A549 (cell line): ENCODE data around the gene SLFN5. TPM values are rescaled to one million over a fixed set of nuclear protein-coding genes. Genes with fewer than 3 reads are reported as not detected.

Experiments used
- ATAC-seq, 2 experiments: fragments of 200-7000 bp in 1 of 2; fragments of >200 bp in 1 of 2; cut with Nextera tagmentation in 1 of 2; cut with Tn5 transposase in 1 of 2; 3 replicates each; pipeline versions ENCODE4 v1.8.0 to v1.9.1; 2018 to 2020; ENCODE audit warnings: mild to moderate bottlenecking in 1 of 2, moderate library complexity in 1 of 2
- CTCF ChIA-PET: fragments of 300-600 bp; sonication (Branson Sonifier 250); formaldehyde crosslinking; extraction: SDS; loops from one replicate; lab custom pipeline; 2021; ENCODE audit warnings: antibody characterized with exemption, inconsistent platforms; lab: Yijun Ruan, JAX
- POLR2A ChIA-PET: fragments of 350-600 bp; formaldehyde crosslinking; extraction: SDS; loops from one replicate; lab custom pipeline; 2021; ENCODE audit warnings: antibody characterized with exemption, inconsistent platforms; lab: Yijun Ruan, JAX
- DNase-seq, 2 experiments: peaks; one replicate each; pipeline versions ENCODE4 v3.0.0 to v3.0.0-alpha.2; 2011 to 2016; ENCODE audit warnings: low read depth in 1 of 2, low spot score in 1 of 2
- FAIRE-seq: peaks from 2 replicates; lab custom pipeline; 2011; peaks lifted over from hg19 to GRCh38; lab: Jason Lieb, UNC
- H3K27ac ChIP-seq, 2 experiments: fragments of >200 bp; sonication (Bioruptor Twin); formaldehyde crosslinking; 3 replicates each; pipeline ENCODE4 v1.5.1; 2016 to 2017
- H3K4me1 ChIP-seq: fragments of >200 bp; sonication (Bioruptor Twin); formaldehyde crosslinking; 3 replicates; pipeline ENCODE4 v1.6.1; 2016
- H3K4me2 ChIP-seq: fragments of >200 bp; sonication (Bioruptor Twin); formaldehyde crosslinking; 3 replicates; pipeline ENCODE4 v1.6.1; 2016
- H3K4me3 ChIP-seq: fragments of >200 bp; sonication (Bioruptor Twin); formaldehyde crosslinking; 3 replicates; pipeline ENCODE4 v1.5.1; 2016
- H3K9me3 ChIP-seq: fragments of >200 bp; sonication (Bioruptor Twin); formaldehyde crosslinking; 3 replicates; pipeline ENCODE4 v1.6.1; 2016
- CBX2 ChIP-seq: fragments of 200-600 bp; sonication (generic); IDR thresholded peaks from 2 replicates; pipeline ENCODE4 v1.6.1; 2016; ENCODE audit warnings: low read depth, mild to moderate bottlenecking, borderline replicate concordance
- CBX8 ChIP-seq: fragments of 200-600 bp; sonication (generic); IDR thresholded peaks from 2 replicates; pipeline ENCODE4 v1.6.1; 2016
- CEBPB ChIP-seq, 2 experiments: fragments of >200 bp in 1 of 2; sonication (Bioruptor Twin) in 1 of 2; formaldehyde crosslinking in 1 of 2; IDR thresholded peaks; 2 replicates each; pipeline ENCODE4 v1.6.1; 2012 to 2016
- CHD4 ChIP-seq: fragments of 200-600 bp; sonication (generic); IDR thresholded peaks from 2 replicates; pipeline ENCODE4 v1.6.1; 2016; ENCODE audit warnings: antibody characterized with exemption, mild to moderate bottlenecking, borderline replicate concordance
- CTCF ChIP-seq: fragments of >200 bp; sonication (Bioruptor Twin); formaldehyde crosslinking; IDR thresholded peaks from 3 replicates; pipeline ENCODE4 v1.5.1; 2016
- FOSL2 ChIP-seq, 2 experiments: fragments of 450-650 bp in 1 of 2; fragments of >200 bp in 1 of 2; sonication (Bioruptor Twin) in 1 of 2; formaldehyde crosslinking; IDR thresholded peaks; 2 replicates each; pipeline versions ENCODE4 v1.5.0 to v1.6.1; 2016 to 2020; ENCODE audit warnings: mild to moderate bottlenecking in 1 of 2, moderate library complexity in 1 of 2
- GATA3 ChIP-seq: IDR thresholded peaks from 2 replicates; pipeline ENCODE4 v1.6.1; 2012; ENCODE audit warnings: borderline replicate concordance
- HEYL ChIP-seq: fragments of 250-450 bp; sonication (Bioruptor Pico); IDR thresholded peaks from 2 replicates; pipeline ENCODE4 v1.8.0; 2021; ENCODE audit warnings: mild to moderate bottlenecking, moderate library complexity
- MAX ChIP-seq: IDR thresholded peaks from 2 replicates; pipeline ENCODE4 v1.6.1; 2012
- MAZ ChIP-seq: fragments of 150-350 bp; IDR thresholded peaks from 2 replicates; pipeline ENCODE4 v1.6.1; 2014; ENCODE audit warnings: antibody characterized with exemption, low read depth, low read length, borderline replicate concordance
- NFE2L2 ChIP-seq: fragments of 150-350 bp; conservative IDR thresholded peaks from 2 replicates; pipeline ENCODE4 v1.6.1; 2014; ENCODE audit warnings: low read length
- NPAS2 ChIP-seq: fragments of 250-450 bp; sonication (Bioruptor Pico); IDR thresholded peaks from 2 replicates; pipeline ENCODE4 v1.8.0; 2022; ENCODE audit warnings: mild to moderate bottlenecking, moderate library complexity, borderline replicate concordance
- PHF8 ChIP-seq: fragments of 200-600 bp; sonication (generic); IDR thresholded peaks from 2 replicates; pipeline ENCODE4 v1.6.1; 2016; ENCODE audit warnings: low read depth, mild to moderate bottlenecking, antibody characterized with exemption, moderate library complexity, borderline replicate concordance
- POLR2AphosphoS2 ChIP-seq: conservative IDR thresholded peaks from 2 replicates; pipeline ENCODE4 v1.6.1; 2012; ENCODE audit warnings: low read length, improper control_type of control experiment, inconsistent platforms
- RAD21 ChIP-seq, 2 experiments: fragments of >200 bp in 1 of 2; sonication (Bioruptor Twin) in 1 of 2; formaldehyde crosslinking in 1 of 2; IDR thresholded peaks in 1 of 2; conservative IDR thresholded peaks in 1 of 2; 2 replicates in 1 of 2; 3 replicates in 1 of 2; pipeline ENCODE4 v1.6.1; 2012 to 2018; ENCODE audit warnings: inconsistent platforms in 1 of 2
- RCOR1 ChIP-seq: fragments of 150-350 bp; IDR thresholded peaks from 2 replicates; pipeline ENCODE4 v1.6.1; 2014; ENCODE audit warnings: antibody characterized with exemption, low read length, low read depth
- ZSCAN20 ChIP-seq: fragments of 250-450 bp; sonication (Bioruptor Pico); IDR thresholded peaks from 2 replicates; pipeline ENCODE4 v1.8.0; 2022; ENCODE audit warnings: mild to moderate bottlenecking, moderate library complexity
- WGBS: methylation state at CpG from one replicate; pipeline ENCODE4 v1.1.6; 2017; ENCODE audit errors: missing lambda C conversion rate; 5-methylcytosine and 5-hydroxymethylcytosine counted together
- polyA plus RNA-seq, 4 experiments: library from polyadenylated mRNA; depleted of rRNA in 3 of 4; stranded (reverse); fragments of >200 nt; fragmentation: RNase III in 1 of 4; extraction: RNeasy Plus Mini Kit Qiagen cat#74134 plus additional on column Dnase treatment in 1 of 4; gene quantifications; 2 replicates in 3 of 4; 3 replicates in 1 of 4; pipeline ENCODE4 v1.2.3, GENCODE V29; 2011 to 2017
- TF ChIP-seq, protein P1 (sequence below): fragments of >200 bp; sonication (Bioruptor Twin); formaldehyde crosslinking; IDR thresholded peaks from 3 replicates; pipeline ENCODE4 v1.6.1; 2016
- TF ChIP-seq, protein P2 (sequence below): fragments of 250-450 bp; sonication (Bioruptor Pico); IDR thresholded peaks from 2 replicates; pipeline ENCODE4 v1.5.0; 2020; ENCODE audit warnings: low read depth, mild to moderate bottlenecking, moderate library complexity

SLFN5 gene
- polyA plus RNA-seq, 2 of the 4 experiments (the other 2 are of a cell fraction) = 1.9 to 33.1 TPM

GRCh38 chr17:35283767-35284166, 40.9 kb downstream of the SLFN5 start:
- DNase-seq (no peak), ATAC-seq (no peak)
- Histone ChIP-seq H3K4me3 (no peak overlapping the region), H3K27ac (no peak overlapping the region), H3K4me2 (no peak overlapping the region), H3K4me1 (no peaks in the 10 kb centered on the region)
- CTCF ChIA-PET = interaction anchor here (1.0 to 2.9 kb wide), 2 partner anchors 18 to 28 kb away, joined by 4 to 12 read pairs; no protein-coding TSS in a partner anchor
- TF ChIP-seq POLR2AphosphoS2 (no peak), CTCF (no peak)
- TF ChIP-seq, all 56 proteins: peak for 0
- H3K9me3 ChIP-seq = peaks cover 6% of the 10 kb centered on the region; the same call in 1 of the 3 replicates
- no peak for FAIRE-seq
- POLR2A ChIA-PET = no interaction called here

- FAIRE-seq (no peak), DNase-seq (no peak)
- 47% methylated on average over 2 of the region's 2 CpGs for WGBS
- no peak overlapping the region for H3K4me3 ChIP-seq
- H3K4me1 ChIP-seq = no peaks in the 10 kb centered on the region
- H3K4me2 ChIP-seq = no peak overlapping the region
- CTCF ChIA-PET = interaction anchor here (0.8 to 2.9 kb wide), 4 partner anchors 19 to 251 kb away, joined by 3 to 12 read pairs (median 6); no protein-coding TSS in a partner anchor
- H3K9me3 ChIP-seq = peaks cover 12% of the 10 kb centered on the region; the same call in 2 of the 3 replicates
- H3K27ac ChIP-seq = no peak overlapping the region
- POLR2A ChIA-PET = no interaction called here
- TF ChIP-seq MAX (no peak), RAD21 (conservative IDR thresholded peaks at IDR 0.05 in 1 of 2, IDR thresholded peaks at IDR 0.05 in 1 of 2) (no peak), MAZ (no peak), FOSL2 (IDR thresholded peaks at IDR 0.05) (no peak), FOSL2 (CRISPR knock-in tag; IDR thresholded peaks at IDR 0.05) (no peak), NFE2L2 (no peak), CBX2 (no peak), RCOR1 (no peak), CHD4 (no peak), HEYL (CRISPR knock-in tag) (no peak), ZSCAN20 (CRISPR knock-in tag) (no peak), NPAS2 (CRISPR knock-in tag) (no peak), GATA3 (no peak), CBX8 (no peak), PHF8 (no peak), CEBPB (IDR thresholded peaks at IDR 0.05) (no peak)
- TF ChIP-seq, protein P1, sequence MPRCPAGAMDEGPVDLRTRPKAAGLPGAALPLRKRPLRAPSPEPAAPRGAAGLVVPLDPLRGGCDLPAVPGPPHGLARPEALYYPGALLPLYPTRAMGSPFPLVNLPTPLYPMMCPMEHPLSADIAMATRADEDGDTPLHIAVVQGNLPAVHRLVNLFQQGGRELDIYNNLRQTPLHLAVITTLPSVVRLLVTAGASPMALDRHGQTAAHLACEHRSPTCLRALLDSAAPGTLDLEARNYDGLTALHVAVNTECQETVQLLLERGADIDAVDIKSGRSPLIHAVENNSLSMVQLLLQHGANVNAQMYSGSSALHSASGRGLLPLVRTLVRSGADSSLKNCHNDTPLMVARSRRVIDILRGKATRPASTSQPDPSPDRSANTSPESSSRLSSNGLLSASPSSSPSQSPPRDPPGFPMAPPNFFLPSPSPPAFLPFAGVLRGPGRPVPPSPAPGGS = no peak
- TF ChIP-seq, protein P2, sequence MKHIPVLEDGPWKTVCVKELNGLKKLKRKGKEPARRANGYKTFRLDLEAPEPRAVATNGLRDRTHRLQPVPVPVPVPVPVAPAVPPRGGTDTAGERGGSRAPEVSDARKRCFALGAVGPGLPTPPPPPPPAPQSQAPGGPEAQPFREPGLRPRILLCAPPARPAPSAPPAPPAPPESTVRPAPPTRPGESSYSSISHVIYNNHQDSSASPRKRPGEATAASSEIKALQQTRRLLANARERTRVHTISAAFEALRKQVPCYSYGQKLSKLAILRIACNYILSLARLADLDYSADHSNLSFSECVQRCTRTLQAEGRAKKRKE (CRISPR knock-in tag) = no peak
- TF ChIP-seq, all 56 proteins: peak for 0
- ATAC-seq = no peak
Observed at GRCh38 chr17:35284955-35285354, 42.1 kb downstream of the SLFN5 start.
